OCI-LY1 (cell line): Measurements from ENCODE around the gene ARL8B.
"Not testable (repeated sequence)": the region's sequence is repeated elsewhere in the genome, so short reads cannot be mapped to it uniquely, and the experiment has no call there.

ENCODE experiments used
- H2AFZ ChIP-seq: fragments of 200-600 bp; sonication (generic), shearing (Covaris generic); 2 replicates; pipeline ENCODE4 v1.6.0; 2014; ENCODE audit warnings: antibody characterized with exemption, mild to moderate bottlenecking, low read length
- H3F3A ChIP-seq: fragments of 200-600 bp; sonication (generic), shearing (Covaris generic); 2 replicates; pipeline ENCODE4 v1.6.0; 2014; ENCODE audit warnings: mild to moderate bottlenecking, antibody characterized with exemption, low read length, moderate library complexity; ENCODE audit not compliant: insufficient read depth
- H3K27ac ChIP-seq: fragments of 200-600 bp; sonication (generic); 2 replicates; pipeline ENCODE4 v1.5.1; 2014; ENCODE audit warnings: low read length, mixed run types, mild to moderate bottlenecking, low read depth; ENCODE audit not compliant: poor library complexity, severe bottlenecking
- H3K27me3 ChIP-seq: fragments of 200-600 bp; sonication (generic); 2 replicates; pipeline ENCODE4 v1.6.0; 2014; ENCODE audit warnings: antibody characterized with exemption, mild to moderate bottlenecking, low read length, moderate library complexity; ENCODE audit not compliant: insufficient read depth
- H3K36me3 ChIP-seq: fragments of 200-600 bp; sonication (generic); 2 replicates; pipeline ENCODE4 v1.6.1; 2014; ENCODE audit warnings: mild to moderate bottlenecking, antibody characterized with exemption, low read length, moderate library complexity, mixed read lengths; ENCODE audit not compliant: insufficient read depth
- H3K4me1 ChIP-seq: fragments of 200-600 bp; sonication (generic); 2 replicates; pipeline ENCODE4 v1.5.1; 2014; ENCODE audit warnings: mild to moderate bottlenecking, low read length, moderate library complexity; ENCODE audit not compliant: insufficient read depth, severe bottlenecking
- H3K4me2 ChIP-seq: fragments of 200-600 bp; sonication (generic), shearing (Covaris generic); 2 replicates; pipeline ENCODE4 v1.6.1; 2014; ENCODE audit warnings: low read length
- H3K4me3 ChIP-seq: fragments of 200-600 bp; sonication (generic); 2 replicates; pipeline ENCODE4 v1.5.1; 2014; ENCODE audit warnings: low read length, low read depth, mild to moderate bottlenecking, mixed read lengths; ENCODE audit not compliant: poor library complexity, severe bottlenecking
- H3K79me2 ChIP-seq: fragments of 200-600 bp; shearing (Covaris generic); 2 replicates; pipeline ENCODE4 v1.6.1; 2016; ENCODE audit warnings: mixed run types, low read length, mixed read lengths; ENCODE audit not compliant: insufficient read depth
- H3K9ac ChIP-seq: fragments of 200-600 bp; sonication (generic), shearing (Covaris generic); 2 replicates; pipeline ENCODE4 v1.6.1; 2014; ENCODE audit warnings: mild to moderate bottlenecking, low read length, mixed read lengths
- H3K9me2 ChIP-seq: fragments of 200-600 bp; sonication (generic), shearing (Covaris generic); 2 replicates; pipeline ENCODE4 v1.6.1; 2014; ENCODE audit warnings: low read depth, mild to moderate bottlenecking, low read length, mixed read lengths
- H3K9me3 ChIP-seq: fragments of 200-600 bp; shearing (Covaris generic); 2 replicates; pipeline ENCODE4 v1.6.1; 2014; ENCODE audit warnings: low read length, mixed read lengths
- H4K20me1 ChIP-seq: fragments of 200-600 bp; sonication (generic), shearing (Covaris generic); 2 replicates; pipeline ENCODE4 v1.6.0; 2016; ENCODE audit warnings: mild to moderate bottlenecking, low read length; ENCODE audit not compliant: insufficient read depth
- CTCF ChIP-seq: fragments of 200-600 bp; sonication (generic), shearing (Covaris generic); IDR thresholded peaks from 2 replicates; pipeline ENCODE4 v1.5.1; 2017; ENCODE audit warnings: mild to moderate bottlenecking, antibody characterized with exemption, low read length, moderate library complexity, mixed read lengths
- EZH2 ChIP-seq: fragments of 200-600 bp; sonication (generic), shearing (Covaris generic); IDR thresholded peaks from 2 replicates; pipeline ENCODE4 v1.8.0; 2017; ENCODE audit warnings: borderline replicate concordance, mixed run types, mild to moderate bottlenecking, antibody characterized with exemption, low read length, moderate library complexity, mixed read lengths

The ARL8B gene

GRCh38 chr3:5143464-5143863 is 21.4 kb downstream of the ARL8B start:
- no peaks in the 10 kb centered on the region for H3K27me3 ChIP-seq
- H3F3A ChIP-seq, result no peaks in the 10 kb centered on the region
- H2AFZ ChIP-seq, result no peak overlapping the region
- no peaks in the 10 kb centered on the region for H3K9me2 ChIP-seq
- no peak overlapping the region for H3K4me2 ChIP-seq
- peaks cover 16% of the 10 kb centered on the region for H3K4me1 ChIP-seq
- TF ChIP-seq EZH2 (no peak), CTCF (no peak)
- H3K9ac ChIP-seq, result no peak overlapping the region
- H3K36me3 ChIP-seq, result peaks cover 52% of the 10 kb centered on the region
- H4K20me1 ChIP-seq, result no peaks in the 10 kb centered on the region
- H3K27ac ChIP-seq, result no peak overlapping the region
- no peak overlapping the region for H3K4me3 ChIP-seq
- H3K9me3 ChIP-seq, result peaks cover 11% of the 10 kb centered on the region; the same call in 1 of the 2 replicates
- peaks cover 82% of the 10 kb centered on the region for H3K79me2 ChIP-seq

GRCh38 chr3:5144316-5144994 is 22.4 kb downstream of the ARL8B start:
- peaks cover 8% of the 10 kb centered on the region for H3K4me1 ChIP-seq
- H3K9me3 ChIP-seq, result peaks cover 11% of the 10 kb centered on the region; the same call in 1 of the 2 replicates
- H2AFZ ChIP-seq, result no peak overlapping the region
- H4K20me1 ChIP-seq, result no peaks in the 10 kb centered on the region
- peaks cover 60% of the 10 kb centered on the region for H3K36me3 ChIP-seq
- no peak overlapping the region for H3K4me3 ChIP-seq
- peaks cover 80% of the 10 kb centered on the region for H3K79me2 ChIP-seq
- no peak for TF ChIP-seq CTCF
- TF ChIP-seq EZH2, result no peak
- H3K9ac ChIP-seq, result no peak overlapping the region
- H3K4me2 ChIP-seq, result no peak overlapping the region
- H3K27ac ChIP-seq, result no peak overlapping the region
- no peaks in the 10 kb centered on the region for H3F3A ChIP-seq
- no peaks in the 10 kb centered on the region for H3K9me2 ChIP-seq
- no peaks in the 10 kb centered on the region for H3K27me3 ChIP-seq

GRCh38 chr3:5145120-5145519 is 23.0 kb downstream of the ARL8B start:
- Histone ChIP-seq H3K79me2 (peaks cover 79% of the 10 kb centered on the region), H3K9me2 (no peaks in the 10 kb centered on the region), H3F3A (no peaks in the 10 kb centered on the region), H4K20me1 (no peaks in the 10 kb centered on the region), H3K4me1 (peaks cover 1% of the 10 kb centered on the region), H3K9ac (no peak overlapping the region), H3K27me3 (no peaks in the 10 kb centered on the region), H3K4me3 (no peak overlapping the region), H2AFZ (no peak overlapping the region), H3K9me3 (peaks cover 11% of the 10 kb centered on the region; the same call in 1 of the 2 replicates), H3K4me2 (no peak overlapping the region), H3K27ac (no peak overlapping the region), H3K36me3 (peaks cover 61% of the 10 kb centered on the region)
- TF ChIP-seq CTCF (no peak), EZH2 (no peak)

- H3K9me3 ChIP-seq, result peaks cover 11% of the 10 kb centered on the region; the same call in 1 of the 2 replicates
- peaks cover 77% of the 10 kb centered on the region for H3K79me2 ChIP-seq
- not testable (repeated sequence) for H3K4me1 ChIP-seq
Measured at GRCh38 chr3:5147152-5147551, 25.1 kb downstream of the ARL8B start.

More at GRCh38 chr3:5147152-5147551, 25.1 kb downstream of the ARL8B start:
- H3K9me2 ChIP-seq, H3K27ac ChIP-seq, H3F3A ChIP-seq, H3K4me2 ChIP-seq, H4K20me1 ChIP-seq, H3K9ac ChIP-seq, H3K4me3 ChIP-seq, H3K27me3 ChIP-seq, H2AFZ ChIP-seq: not testable (repeated sequence)
- H3K36me3 ChIP-seq, result peaks cover 47% of the 10 kb centered on the region
